Measurements from ENCODE around the gene VPS50. TPM values are rescaled to one million over a fixed set of nuclear protein-coding genes. Genes with fewer than 3 reads are reported as not detected.

VPS50 gene
- polyA plus RNA-seq, 3 donors: 7.6 to 12.6 (median 9.5) TPM

DNA sequence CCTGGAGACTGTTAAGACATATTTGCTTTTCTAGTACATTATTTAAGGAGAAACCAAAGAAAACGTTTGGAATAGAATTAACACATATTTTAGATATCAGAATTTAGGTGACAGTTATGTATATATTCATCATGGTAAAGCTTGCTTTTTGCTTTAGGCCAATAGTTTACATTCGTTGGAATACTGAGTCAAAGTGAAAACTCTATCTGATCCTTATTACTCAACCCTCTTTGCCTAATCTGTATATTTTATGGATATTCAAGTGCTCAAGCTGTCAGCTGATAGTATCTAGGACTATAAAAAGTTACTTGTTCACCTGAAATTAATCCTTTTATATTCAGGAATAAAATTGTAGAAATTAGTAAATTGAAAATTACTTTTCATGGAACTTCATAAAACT lies 61.1 kb downstream of the VPS50 start:
- DNase-seq: no peak
- Histone ChIP-seq H2AFZ (ENCODE audit: insufficient read depth, low read depth, low read length, poor library complexity, severe bottlenecking) (no peak overlapping the region), H3K27ac (ENCODE audit: low read depth in 1 of 2, low read length in 2 of 2) (no peak overlapping the region), H3K9me3 (replicated peaks in 1 of 2; ENCODE audit: control insufficient read depth in 1 of 2, insufficient read depth in 1 of 2, low read length in 2 of 2) (no peaks in the 10 kb centered on the region), H3K9ac (ENCODE audit: insufficient read depth, low read length, poor library complexity, severe bottlenecking) (no peak overlapping the region), H3K27me3 (ENCODE audit: control insufficient read depth in 2 of 2, insufficient read depth in 2 of 2, low read length in 2 of 2) (no peaks in the 10 kb centered on the region), H3K4me1 (ENCODE audit: control insufficient read depth in 1 of 2, insufficient read depth in 2 of 2, low read length in 2 of 2) (no peaks in the 10 kb centered on the region), H3K36me3 (replicated peaks in 1 of 2; ENCODE audit: control insufficient read depth in 1 of 2, insufficient read depth in 2 of 2, low read length in 2 of 2) (peaks cover 28 to 50% of the 10 kb centered on the region in 2 donors), H3K4me2 (replicated peaks; ENCODE audit: extremely low read depth, low read length, poor library complexity, severe bottlenecking) (no peak overlapping the region), H4K20me1 (ENCODE audit: insufficient read depth, low read length) (no peaks in the 10 kb centered on the region), H3K79me2 (ENCODE audit: insufficient read depth, low read length) (no peaks in the 10 kb centered on the region), H3K4me3 (replicated peaks in 1 of 3; ENCODE audit: low read depth in 2 of 3, low read length in 3 of 3) (no peak overlapping the region)
- no CpG with 5 or more reads among the region's 2 CpGs for WGBS (ENCODE audit: insufficient coverage)
- H3K27ac Mint-ChIP-seq: no peak overlapping the region
- H3K9me3 Mint-ChIP-seq: no peaks in the 10 kb centered on the region
- TF ChIP-seq, protein P1, sequence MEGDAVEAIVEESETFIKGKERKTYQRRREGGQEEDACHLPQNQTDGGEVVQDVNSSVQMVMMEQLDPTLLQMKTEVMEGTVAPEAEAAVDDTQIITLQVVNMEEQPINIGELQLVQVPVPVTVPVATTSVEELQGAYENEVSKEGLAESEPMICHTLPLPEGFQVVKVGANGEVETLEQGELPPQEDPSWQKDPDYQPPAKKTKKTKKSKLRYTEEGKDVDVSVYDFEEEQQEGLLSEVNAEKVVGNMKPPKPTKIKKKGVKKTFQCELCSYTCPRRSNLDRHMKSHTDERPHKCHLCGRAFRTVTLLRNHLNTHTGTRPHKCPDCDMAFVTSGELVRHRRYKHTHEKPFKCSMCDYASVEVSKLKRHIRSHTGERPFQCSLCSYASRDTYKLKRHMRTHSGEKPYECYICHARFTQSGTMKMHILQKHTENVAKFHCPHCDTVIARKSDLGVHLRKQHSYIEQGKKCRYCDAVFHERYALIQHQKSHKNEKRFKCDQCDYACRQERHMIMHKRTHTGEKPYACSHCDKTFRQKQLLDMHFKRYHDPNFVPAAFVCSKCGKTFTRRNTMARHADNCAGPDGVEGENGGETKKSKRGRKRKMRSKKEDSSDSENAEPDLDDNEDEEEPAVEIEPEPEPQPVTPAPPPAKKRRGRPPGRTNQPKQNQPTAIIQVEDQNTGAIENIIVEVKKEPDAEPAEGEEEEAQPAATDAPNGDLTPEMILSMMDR (IDR thresholded peaks at IDR 0.05): no peak
- H3K4me1 Mint-ChIP-seq: no peaks in the 10 kb centered on the region
- no peak overlapping the region for H3K4me3 Mint-ChIP-seq
- H3K36me3 Mint-ChIP-seq: peaks cover 29 to 34% of the 10 kb centered on the region in 2 donors
- H3K27me3 Mint-ChIP-seq (ENCODE audit: low read depth in 3 of 3): no peaks in the 10 kb centered on the region
- intact Hi-C loops (cut with micrococcal nuclease): no loop called here

DNA sequence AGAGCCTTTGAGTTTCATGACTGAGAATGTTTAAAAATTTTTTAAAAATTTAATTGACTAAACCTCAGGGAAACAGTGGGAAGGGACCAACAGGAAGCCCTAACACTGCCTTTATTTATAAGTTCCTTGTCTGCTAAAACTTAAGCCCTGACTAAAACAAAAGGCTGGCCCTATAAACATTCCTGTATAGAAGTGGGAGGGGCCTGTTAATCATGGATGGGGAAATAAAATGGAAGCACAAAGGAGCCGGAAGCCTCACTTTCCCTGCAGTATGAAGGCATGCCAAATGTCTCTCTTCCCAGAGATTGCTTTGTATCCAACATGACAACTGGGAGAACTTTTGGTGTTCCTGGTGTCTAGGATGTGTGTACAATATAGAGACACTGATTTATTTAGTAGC lies 66.0 kb downstream of the VPS50 start:
- Histone ChIP-seq H2AFZ (ENCODE audit: insufficient read depth, low read depth, low read length, poor library complexity, severe bottlenecking) (no peak overlapping the region), H4K20me1 (ENCODE audit: insufficient read depth, low read length) (no peaks in the 10 kb centered on the region), H3K4me1 (ENCODE audit: control insufficient read depth in 1 of 2, insufficient read depth in 2 of 2, low read length in 2 of 2) (no peaks in the 10 kb centered on the region), H3K79me2 (ENCODE audit: insufficient read depth, low read length) (no peaks in the 10 kb centered on the region), H3K9ac (ENCODE audit: insufficient read depth, low read length, poor library complexity, severe bottlenecking) (no peak overlapping the region), H3K9me3 (replicated peaks in 1 of 2; ENCODE audit: control insufficient read depth in 1 of 2, insufficient read depth in 1 of 2, low read length in 2 of 2) (no peaks in the 10 kb centered on the region), H3K36me3 (replicated peaks in 1 of 2; ENCODE audit: control insufficient read depth in 1 of 2, insufficient read depth in 2 of 2, low read length in 2 of 2) (peaks cover 31 to 66% of the 10 kb centered on the region in 2 donors), H3K27ac (ENCODE audit: low read depth in 1 of 2, low read length in 2 of 2) (no peak overlapping the region), H3K27me3 (ENCODE audit: control insufficient read depth in 2 of 2, insufficient read depth in 2 of 2, low read length in 2 of 2) (no peaks in the 10 kb centered on the region), H3K4me2 (replicated peaks; ENCODE audit: extremely low read depth, low read length, poor library complexity, severe bottlenecking) (no peak overlapping the region), H3K4me3 (replicated peaks in 1 of 3; ENCODE audit: low read depth in 2 of 3, low read length in 3 of 3) (no peak overlapping the region)
- peaks cover 44 to 50% of the 10 kb centered on the region in 2 donors for H3K36me3 Mint-ChIP-seq
- no peaks in the 10 kb centered on the region for H3K4me1 Mint-ChIP-seq
- H3K27me3 Mint-ChIP-seq (ENCODE audit: low read depth in 3 of 3): no peaks in the 10 kb centered on the region
- no CpG with 5 or more reads among the region's 1 CpG for WGBS (ENCODE audit: insufficient coverage)
- TF ChIP-seq, protein P1 (IDR thresholded peaks at IDR 0.05): no peak
- peaks cover 0 to 2% (median 0%) of the 10 kb centered on the region in 7 donors for H3K9me3 Mint-ChIP-seq
- no peak overlapping the region for H3K4me3 Mint-ChIP-seq
- no peak overlapping the region for H3K27ac Mint-ChIP-seq
- intact Hi-C loops (cut with micrococcal nuclease): no loop called here
- no peak for DNase-seq

All from CD14-positive monocyte (primary cell).